Lung microvascular endothelial cell (primary cell): ENCODE data around the gene DGKD. TPM values are rescaled to one million over a fixed set of nuclear protein-coding genes. Genes with fewer than 3 reads are reported as not detected.
A peak's percentile ranks its signal among the peaks of the same experiment; 100 is the strongest.

Experiments used
- DNase-seq, 2 donors: peaks; one replicate each; pipeline versions ENCODE4 v3.0.0 to v3.0.0-alpha.2; 2010; ENCODE audit warnings: low read depth in 2 of 2
- total RNA-seq: library from RNA; depleted of rRNA; stranded (reverse); fragments of >200 nt; gene quantifications from 2 replicates; pipeline ENCODE4 v1.2.1, GENCODE V29; 2014

DGKD gene
- total RNA-seq, 1 donor from 2014 or later, result 7.9 TPM

- DNase-seq, result no peak
Observed at GRCh38 chr2:233412405-233412804, 58.1 kb downstream of the DGKD start.

GRCh38 chr2:233413046-233413445, 58.8 kb downstream of the DGKD start:
- DNase-seq, result no peak

- peak; percentile 71 to 76 for DNase-seq
Observed at GRCh38 chr2:233413559-233414272, 59.4 kb downstream of the DGKD start.

- DNase-seq, result no peak
Observed at GRCh38 chr2:233414273-233414654, 60.0 kb downstream of the DGKD start.

- peak in 1 of 2 donors; percentile 29 for DNase-seq
Observed at GRCh38 chr2:233414777-233415570, 60.7 kb downstream of the DGKD start.

GRCh38 chr2:233416199-233416598, 61.9 kb downstream of the DGKD start:
- DNase-seq, result no peak

- DNase-seq, result no peak
Observed at GRCh38 chr2:233416706-233417105, 62.4 kb downstream of the DGKD start.

GRCh38 chr2:233417282-233417681, 63.0 kb downstream of the DGKD start:
- DNase-seq, result no peak

GRCh38 chr2:233418052-233418760, 63.9 kb downstream of the DGKD start:
- peak in 1 of 2 donors; percentile 90 for DNase-seq

GRCh38 chr2:233418761-233419546, 64.7 kb downstream of the DGKD start:
- peak; percentile 94 to 98 for DNase-seq

GRCh38 chr2:233419602-233420391, 65.5 kb downstream of the DGKD start:
- DNase-seq, result peak in 1 of 2 donors; percentile 52

- DNase-seq, result no peak
Observed at GRCh38 chr2:233421091-233421816, 67.0 kb downstream of the DGKD start.

- no peak for DNase-seq
Observed at GRCh38 chr2:233422050-233422639, 67.9 kb downstream of the DGKD start.

GRCh38 chr2:233422649-233423551, 68.6 kb downstream of the DGKD start:
- DNase-seq, result no peak

GRCh38 chr2:233423552-233423860, 69.2 kb downstream of the DGKD start:
- no peak for DNase-seq

- no peak for DNase-seq
Observed at GRCh38 chr2:233424154-233424951, 70.1 kb downstream of the DGKD start.

- DNase-seq, result peak in 1 of 2 donors; percentile 47
Observed at GRCh38 chr2:233426619-233427342, 72.5 kb downstream of the DGKD start.
